Myocyte (in vitro differentiated cells): Measurements from ENCODE around the gene PKP2. TPM values are rescaled to one million over a fixed set of nuclear protein-coding genes. Genes with fewer than 3 reads are reported as not detected.
A peak's percentile ranks its signal among the peaks of the same experiment; 100 is the strongest.

Experiments
- DNase-seq: peaks from one replicate; pipeline ENCODE4 v3.0.0-alpha.2; 2012; ENCODE audit warnings: low read depth
- total RNA-seq: library from RNA; depleted of rRNA; stranded (reverse); fragments of >200 nt; gene quantifications from 2 replicates; pipeline ENCODE4 v1.2.3, GENCODE V29; 2014

Gene PKP2
- total RNA-seq, 1 donor from 2014 or later, result 60.0 TPM

DNA sequence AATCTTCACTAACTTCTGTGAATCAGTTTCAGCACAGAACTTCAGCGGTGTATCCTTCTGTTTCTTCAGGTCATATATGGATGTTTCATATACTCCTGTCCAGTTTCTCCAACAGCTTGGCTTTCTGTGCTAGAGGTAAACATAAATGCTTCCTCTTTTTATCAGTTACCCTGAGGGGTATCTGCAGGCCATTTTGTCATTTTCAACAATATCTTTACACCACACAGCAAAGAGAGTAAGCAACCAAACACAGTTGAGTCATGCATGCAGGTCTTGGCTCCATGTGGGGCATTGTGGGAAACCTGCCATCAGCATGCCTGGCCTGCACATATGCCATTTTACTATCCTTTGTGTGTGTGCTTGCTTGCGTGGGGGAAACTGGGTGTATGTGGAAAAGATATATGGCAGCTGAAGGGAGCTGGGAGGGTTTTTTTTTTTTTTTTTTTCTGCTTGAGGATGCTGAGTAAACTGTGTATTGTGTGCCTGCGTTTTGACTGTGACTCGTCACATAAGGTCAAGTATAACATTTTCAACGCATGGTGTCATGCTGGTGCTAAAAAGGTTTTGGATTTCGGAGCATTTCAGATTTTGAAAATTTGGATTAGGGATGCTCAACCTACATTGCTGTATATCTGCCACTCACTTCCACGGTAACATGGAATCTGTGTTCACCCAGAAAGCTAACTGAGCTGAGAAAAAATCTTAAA, 84.7 kb downstream of the PKP2 start:
- no peak for DNase-seq

DNA sequence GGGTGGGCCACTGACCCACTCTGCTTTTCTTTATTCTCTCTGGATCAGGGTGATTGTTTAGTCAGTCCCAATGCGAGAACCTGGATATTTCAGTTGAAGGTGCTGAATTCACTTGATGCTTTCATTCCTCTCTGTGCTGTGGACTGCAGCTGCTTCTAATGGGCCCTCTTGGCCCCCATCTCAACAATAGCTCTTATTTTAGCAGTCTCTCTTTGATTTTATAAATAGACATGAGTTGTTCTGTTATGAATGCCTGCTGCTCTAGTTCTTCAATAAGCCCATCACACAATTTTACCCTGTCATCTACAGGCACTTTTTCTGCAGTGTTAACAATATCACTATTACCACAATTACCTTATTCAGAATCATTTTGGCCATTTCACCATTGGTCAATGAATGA, 86.7 kb downstream of the PKP2 start:
- DNase-seq, result peak; percentile 78

DNA sequence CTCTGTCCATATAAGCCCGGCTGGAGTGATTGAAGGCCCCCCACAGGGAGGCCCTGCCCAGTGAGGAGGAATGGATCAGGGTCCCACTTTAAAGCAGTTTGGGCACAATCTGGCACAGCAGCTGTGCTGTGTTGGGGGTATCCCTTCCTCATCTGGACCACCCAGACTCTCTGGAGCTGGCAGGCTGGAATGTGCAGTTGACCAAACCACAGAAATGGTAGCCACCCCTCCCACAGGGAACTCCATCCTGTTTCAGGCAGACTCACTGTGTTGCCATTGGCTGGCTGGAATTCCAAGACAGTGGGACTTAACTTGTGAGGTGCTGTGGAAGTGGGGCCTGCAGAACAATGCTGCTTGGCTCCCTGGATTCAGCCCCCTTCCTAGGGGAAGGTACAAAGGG, 87.4 kb downstream of the PKP2 start:
- DNase-seq, result peak; percentile 80

DNA sequence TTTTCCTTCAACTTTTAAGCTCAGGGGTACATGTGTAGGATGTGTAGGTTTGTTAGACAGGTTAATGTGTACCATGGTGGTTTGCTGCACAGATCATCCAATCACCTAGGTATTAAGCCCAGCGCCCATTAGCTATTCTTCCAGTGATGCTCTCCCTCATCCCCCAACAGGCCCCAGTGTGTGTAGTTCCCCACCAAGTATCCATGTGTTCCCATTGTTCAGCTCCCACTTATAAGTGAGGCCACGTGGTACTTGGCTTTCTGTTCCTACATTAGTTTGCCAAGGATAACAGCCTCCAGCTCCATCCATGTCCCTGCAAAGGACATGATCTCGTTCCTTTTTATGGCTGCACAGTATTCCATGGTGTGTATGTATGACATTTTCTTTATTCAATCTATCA, 92.3 kb downstream of the PKP2 start:
- no peak for DNase-seq

DNA sequence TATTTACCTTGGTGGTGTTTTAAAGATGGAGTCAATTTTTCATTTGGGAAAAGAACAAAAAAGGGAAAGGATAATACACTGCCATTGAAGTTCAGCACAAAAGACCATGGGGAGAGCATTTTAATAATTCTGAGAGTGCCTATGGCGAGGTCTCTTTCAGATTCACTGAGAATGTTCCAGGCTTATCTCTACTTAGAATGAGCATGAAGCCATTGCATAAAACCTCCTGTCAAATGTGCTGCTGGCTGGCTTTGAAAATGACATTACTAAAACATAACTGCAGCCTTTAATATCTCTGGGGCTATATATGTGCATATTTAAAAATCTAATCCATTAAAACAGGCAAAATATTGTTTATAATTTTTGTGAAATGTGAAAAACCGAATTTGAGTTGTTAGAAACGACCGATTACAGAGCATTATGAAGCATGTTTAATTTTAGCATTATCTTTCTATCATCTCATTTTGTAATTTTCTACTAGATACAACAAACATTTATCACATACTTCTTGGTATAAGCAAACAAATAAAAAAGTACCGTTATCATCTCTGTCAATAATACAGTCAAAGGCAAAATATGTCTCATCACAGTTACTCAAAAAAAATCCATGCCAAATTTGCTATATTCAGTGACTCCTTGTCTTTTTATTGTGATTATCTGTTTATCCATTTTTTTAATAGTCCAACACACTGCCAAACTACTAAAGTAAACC, 95.2 kb downstream of the PKP2 start:
- no peak for DNase-seq

DNA sequence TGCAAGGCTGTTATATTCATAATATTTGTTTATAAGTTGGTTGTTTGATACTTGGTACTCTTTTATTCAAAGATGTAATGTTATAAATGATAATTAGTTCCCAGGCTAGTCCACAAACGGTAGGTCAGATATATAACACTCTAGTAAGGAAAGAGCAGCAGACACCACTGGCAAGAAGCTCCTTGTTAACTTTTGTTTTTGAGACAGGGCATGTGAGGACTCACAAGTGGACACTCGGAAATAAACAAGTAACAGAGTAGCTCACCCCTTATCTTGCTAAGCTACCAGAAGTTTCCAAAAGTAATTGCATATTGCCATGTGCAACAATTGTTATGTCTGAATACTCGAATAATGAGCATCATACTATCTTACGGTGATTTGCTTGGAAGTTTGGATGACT, 102.3 kb downstream of the PKP2 start:
- no peak for DNase-seq

DNA sequence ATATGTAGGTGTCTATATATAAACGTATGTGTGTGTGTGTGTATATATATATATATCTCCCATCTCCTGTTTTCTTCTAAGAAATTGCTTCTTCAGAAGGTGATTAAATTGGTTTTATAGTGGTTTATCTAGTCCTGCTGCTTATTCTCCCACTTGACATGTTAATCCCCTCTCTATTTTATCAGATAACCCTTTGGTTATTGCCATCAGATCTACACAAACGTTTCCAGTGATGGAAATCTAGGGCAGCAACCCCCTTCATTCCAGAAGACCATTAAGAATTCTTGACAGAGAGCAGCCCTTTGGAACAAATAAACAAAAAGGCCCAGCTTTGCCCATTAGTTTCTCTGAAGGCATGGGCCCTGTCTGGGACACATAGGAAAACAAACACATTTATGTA, 106.7 kb downstream of the PKP2 start:
- DNase-seq, result no peak

DNA sequence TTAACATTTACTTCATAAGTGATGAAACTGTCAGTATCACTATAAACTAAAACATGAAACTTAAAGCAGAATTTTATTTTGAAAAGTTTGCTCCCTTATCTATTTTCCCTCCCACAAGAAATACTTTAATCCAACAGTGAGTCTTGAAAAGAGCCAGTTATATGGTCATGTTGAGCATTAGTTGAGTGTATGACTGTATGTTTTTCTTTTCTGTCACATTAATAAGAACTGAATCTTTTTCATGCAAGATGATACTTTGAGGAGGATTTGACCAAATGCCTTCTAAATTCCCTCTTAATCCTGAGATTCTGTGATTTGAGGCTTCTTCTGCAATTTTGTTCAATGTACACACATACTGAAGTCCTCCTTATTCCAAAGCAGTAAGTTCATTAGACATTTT, 107.1 kb downstream of the PKP2 start:
- DNase-seq, result no peak

DNA sequence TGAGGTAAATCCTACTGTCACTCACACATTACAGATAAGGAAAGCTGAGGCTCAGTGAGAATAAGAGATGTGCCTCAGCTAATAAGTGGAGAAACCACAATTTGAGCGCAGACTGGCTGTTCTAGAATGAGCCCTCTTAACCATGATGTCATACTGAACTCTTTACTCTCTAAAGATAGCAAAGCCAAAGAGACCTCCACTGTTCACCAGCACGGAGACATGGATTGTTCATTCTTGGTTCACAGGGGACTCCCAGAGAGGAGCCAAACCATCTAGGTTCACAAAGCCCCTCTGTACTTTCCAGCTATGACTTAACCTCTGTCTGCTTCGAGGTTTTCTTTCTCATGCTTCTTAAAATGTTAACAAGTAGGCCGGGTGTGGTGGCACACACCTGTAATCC, 108.2 kb downstream of the PKP2 start:
- DNase-seq, result no peak

DNA sequence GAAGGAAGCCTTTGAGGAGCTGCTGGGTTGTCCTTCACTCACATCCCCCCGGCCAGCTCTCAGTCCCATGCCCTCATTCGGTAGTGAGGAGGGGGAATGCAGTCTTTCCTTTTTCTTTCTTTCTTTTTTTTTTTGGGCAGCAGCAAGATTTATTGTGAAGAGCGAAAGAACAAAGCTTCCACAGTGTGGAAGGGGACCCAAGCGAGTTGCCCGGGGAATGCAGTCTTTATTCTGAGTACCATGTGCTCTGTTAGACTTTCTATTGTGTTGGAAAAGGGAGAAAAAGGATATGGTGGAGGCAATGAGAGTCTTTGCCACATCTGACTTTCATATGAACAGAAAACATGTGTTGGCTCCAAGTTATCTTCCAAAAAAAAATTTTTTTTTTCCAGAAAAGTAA, 111.0 kb downstream of the PKP2 start:
- no peak for DNase-seq

DNA sequence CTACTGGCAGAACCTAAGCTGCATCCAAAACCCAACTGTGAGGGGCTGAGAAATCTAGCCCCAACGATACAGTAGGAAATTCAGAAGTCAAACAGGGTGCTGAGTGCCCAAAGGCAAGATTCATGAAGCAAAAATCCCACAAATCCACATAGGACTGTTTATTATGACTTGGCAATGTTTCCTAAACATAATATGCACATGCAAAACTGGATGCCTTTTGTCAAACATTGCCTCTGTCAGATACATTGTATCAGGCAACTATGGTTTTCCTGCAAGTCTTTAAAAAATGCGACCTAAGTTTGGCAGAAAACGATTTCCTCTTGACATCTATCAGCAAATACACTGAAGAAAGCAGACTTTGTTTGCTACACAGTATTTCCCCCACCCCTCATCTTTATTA, 113.5 kb downstream of the PKP2 start:
- no peak for DNase-seq

DNA sequence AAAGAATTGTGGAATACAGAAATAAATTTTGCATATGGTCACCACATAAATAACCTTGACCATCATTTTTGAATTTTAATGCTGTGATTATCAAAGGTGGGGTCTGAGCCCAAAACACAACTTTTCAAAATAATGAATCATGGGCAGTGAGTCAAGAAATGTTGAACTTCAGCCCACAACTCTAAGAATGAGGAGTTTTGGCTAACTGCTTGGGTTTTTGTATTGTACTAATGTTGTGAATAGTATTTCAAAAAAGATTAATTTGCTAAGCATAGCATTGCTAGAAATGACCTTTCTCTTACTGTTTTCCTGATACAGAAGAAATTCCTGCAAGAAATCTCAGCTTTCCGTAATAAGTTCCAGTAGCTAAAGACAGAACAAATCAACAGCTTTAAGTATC, 116.5 kb downstream of the PKP2 start:
- DNase-seq, result no peak

DNA sequence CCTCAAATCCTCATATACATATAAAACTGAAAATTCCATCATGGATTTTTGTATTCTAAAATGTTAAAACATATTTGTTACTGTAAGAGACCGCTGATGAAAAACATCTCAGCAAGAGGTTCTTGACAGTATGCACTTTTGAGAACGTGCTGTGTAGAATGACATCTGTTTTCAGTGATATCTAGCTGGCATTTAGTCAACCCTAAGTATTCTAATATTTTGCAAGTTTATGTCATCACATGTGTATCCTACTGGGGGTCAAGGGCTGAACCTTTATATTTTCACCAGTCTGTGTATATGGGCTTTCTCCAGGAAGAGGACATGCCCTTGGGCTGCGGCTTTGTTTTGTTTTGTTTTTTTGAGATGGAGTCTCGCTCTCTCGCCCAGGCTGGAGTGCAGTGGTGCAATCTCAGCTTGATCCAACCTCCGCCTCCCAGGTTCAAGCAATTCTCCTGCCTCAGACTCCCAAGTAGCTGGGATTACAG, 118.8 kb downstream of the PKP2 start:
- no peak for DNase-seq

DNA sequence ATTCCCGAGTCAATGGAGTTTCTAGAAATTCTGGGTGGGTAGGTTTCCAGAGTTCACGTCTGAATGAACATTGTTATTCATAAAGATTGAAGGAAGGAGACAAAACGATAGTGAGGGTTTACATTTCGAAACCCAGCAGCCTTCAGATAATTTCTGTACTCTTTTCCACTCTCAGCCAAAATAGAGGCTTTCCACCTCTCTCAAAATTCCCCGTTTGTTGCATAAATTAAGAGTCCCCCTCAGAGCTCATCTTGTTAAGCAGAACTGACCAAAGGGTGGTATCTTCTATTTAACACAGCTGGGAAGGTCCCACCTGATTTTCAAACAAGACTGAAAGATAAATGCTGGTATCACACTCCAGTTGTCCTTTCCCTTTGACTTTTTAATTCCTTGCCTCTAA, 119.4 kb downstream of the PKP2 start:
- DNase-seq, result no peak

DNA sequence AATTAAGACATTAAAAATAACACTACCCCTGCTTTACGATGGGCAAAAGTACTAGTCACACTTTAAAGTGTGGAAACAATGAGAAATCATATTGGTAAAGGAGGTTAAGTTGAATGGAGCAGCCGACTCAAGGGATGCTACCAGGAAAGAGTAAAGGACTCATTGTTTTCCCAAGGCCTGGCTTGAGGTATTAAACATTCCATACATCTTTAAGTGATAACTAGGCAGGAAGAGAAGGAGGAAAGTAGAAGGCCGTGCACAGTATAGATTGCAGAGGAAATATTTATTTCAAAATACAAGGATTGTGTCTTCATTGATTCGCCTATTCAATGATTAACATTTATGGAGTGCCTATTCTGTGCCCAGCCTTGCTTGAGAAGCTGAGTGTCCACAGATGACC, 120.3 kb downstream of the PKP2 start:
- DNase-seq, result no peak

DNA sequence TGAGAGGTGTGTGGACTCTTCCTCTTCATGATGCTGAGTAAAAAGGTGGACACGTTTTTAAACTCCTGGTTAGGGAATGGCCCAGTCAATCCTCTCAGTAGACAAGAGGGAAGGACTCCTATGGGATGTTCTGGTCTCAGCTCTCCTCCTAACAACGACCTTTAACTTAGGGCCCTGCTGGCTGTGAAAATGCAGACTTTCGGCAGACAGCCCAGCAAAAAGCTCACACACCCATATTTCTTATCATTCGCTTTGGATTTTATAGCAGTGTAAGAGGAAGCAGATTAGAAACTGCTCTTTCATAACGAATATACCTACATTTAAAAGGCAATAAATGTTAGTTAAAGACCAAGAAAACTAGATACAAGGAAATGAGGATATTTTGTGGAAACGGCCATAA, 122.9 kb downstream of the PKP2 start:
- no peak for DNase-seq

DNA sequence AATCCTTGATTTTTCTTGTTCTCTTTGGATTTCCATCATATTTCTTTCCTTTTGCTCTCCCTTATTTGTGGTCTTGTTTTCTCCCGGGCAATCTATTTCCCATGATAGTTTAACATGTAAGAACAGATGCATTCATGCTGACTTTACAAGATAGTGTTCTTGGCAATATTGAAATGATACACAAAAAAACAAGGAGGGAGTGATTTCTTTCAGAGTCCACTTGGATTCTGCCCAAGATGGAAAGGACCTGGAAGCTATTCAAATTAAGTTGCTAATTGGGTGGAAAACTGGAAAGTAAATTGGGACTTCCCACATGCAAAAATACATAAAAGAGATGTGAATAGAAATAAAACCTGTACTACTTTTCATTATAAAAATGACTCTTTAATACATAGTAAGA, 126.4 kb downstream of the PKP2 start:
- peak; percentile 22 for DNase-seq

DNA sequence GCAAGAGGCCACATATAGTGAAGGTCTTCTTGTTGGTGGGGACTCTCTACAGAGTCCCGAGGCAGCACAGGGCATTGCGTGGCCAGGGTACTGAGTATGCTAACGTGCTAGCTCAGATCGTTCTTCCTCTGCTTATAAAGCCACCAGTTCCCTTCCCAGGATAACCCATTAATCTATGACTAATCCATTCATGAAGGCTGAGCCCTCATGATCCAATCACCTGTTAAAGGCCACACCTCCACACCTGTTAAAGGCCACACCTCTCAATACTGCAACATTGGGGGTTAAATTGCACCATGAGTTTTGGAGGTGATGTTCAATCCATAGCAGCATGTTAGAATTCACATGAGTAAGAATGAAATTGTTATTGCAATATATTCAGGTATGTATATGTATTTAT, 128.1 kb downstream of the PKP2 start:
- no peak for DNase-seq

DNA sequence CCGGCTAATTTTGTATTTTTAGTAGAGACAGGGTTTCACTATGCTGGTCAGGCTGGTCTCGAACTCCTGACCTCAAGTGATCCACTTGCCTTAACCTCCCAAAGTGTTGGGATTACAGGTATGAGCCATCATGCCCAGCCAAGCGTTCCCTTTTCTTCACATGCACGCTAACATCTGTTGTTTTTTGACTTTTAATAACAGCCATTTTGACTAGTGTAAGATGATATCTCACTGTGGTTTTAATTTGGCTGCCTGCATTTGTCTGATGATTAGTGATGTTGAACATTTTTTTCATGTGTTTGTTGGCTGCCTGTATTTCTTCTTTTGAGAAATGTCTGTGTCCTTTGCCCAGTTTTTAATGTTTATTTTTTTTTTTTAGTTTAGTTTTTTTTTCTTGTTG, 130.7 kb downstream of the PKP2 start:
- DNase-seq, result peak; percentile 87

DNA sequence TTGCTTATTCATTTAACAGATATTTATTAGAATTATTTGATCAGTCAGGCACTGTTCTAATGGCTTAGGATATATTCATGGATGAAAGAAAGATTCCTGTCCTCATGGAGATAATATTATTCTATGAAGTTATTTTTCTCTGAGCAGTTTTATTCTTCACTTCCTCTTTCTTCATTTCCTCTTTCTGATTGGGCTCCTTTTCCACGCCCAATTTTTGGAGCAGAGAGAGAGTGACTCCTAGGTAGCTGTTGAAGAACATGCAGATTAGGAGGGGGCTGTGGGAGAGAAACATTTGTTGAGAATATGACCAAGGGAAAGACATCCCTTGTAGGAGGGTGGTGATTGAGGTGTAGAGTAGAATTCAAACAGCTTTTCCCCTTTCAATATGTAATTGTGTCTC, 134.9 kb downstream of the PKP2 start:
- DNase-seq, result no peak

DNA sequence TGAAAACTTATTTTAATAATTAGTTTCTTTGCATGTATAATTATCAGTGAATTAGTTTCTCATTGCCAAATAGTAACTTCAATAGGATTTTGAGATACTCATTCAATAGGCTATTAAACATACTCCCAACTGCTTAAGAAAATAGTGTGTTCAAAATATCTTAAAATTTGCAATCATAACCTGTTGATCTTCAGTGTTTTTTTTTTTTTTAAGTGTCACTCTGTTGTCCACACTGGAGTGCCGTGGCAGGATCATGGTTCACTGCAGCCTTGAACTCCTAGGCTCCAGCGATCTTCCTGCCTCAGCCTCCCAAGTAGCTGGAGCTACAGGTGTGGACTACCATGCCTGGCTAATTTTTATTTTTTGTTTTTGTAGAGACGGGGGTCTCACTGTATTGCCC, 139.4 kb downstream of the PKP2 start:
- DNase-seq, result no peak

DNA sequence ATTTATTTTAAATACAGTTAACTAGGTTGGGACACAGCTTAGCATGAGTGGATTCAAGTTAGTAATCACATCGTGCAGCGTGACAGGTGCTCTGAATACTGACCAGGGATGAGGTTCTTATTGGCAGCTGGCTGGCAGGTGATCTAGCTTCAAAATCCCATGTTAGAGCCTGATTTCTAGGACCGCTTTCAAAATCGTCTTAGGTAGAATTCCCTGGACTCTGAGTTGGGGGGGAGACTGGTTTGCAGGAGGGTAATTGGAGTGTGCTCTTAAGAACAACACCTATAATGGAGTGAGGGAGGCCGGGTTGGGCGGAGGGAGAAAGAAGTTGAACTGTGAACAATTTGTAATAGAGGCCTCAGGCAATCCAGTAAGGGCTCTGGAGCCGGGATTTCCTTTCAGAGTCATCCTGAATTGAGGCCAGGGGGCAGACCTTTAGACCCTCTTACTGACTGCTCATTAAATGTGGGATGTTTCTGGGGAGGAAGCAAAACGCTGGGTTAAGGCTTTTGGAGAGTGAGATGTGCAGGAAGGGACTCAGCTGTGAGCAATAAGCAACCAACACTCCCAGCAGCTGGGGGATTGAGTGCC, 140.0 kb downstream of the PKP2 start:
- DNase-seq, result peak; percentile 35
